ENCODE measurements around the gene ARHGAP4. TPM values are rescaled to one million over a fixed set of nuclear protein-coding genes. Genes with fewer than 3 reads are reported as not detected.
A peak's percentile ranks its signal among the peaks of the same experiment; 100 is the strongest.

The ARHGAP4 gene
- total and polyA plus RNA-seq, 10 of the 15 experiments (the other 5 are each of a cell fraction or from before 2014, with no cell fraction given), result 0.71 to 120 (median 44.3) TPM

GRCh38 chrX:153878969-153879653, 47.0 kb downstream of the ARHGAP4 start (continued):
- TF ChIP-seq E2F8 (IDR thresholded peaks at IDR 0.05; ENCODE audit: low read depth, partially characterized antibody), result no peak
- peak; percentile 55; the same call in 1 of the 2 replicates for TF ChIP-seq RELB (IDR thresholded peaks at IDR 0.05; ENCODE audit: low read depth)
- no peak; a peak in 1 of 4 replicates for TF ChIP-seq EP300 (IDR thresholded peaks at IDR 0.05; ENCODE audit: borderline replicate concordance in 1 of 2, control insufficient read depth in 1 of 2, low read depth in 2 of 2, low read length in 2 of 2)

- no TSS peak for BruUV-seq (replicated peaks)
- FAIRE-seq (no peak), ATAC-seq (no peak), DNase-seq (ENCODE audit: low read depth, low spot score) (no peak)
- Histone ChIP-seq H3K9ac (ENCODE audit: control insufficient read depth, insufficient read depth, low read length) (no peak overlapping the region), H3K4me3 (no peak overlapping the region), H4K20me1 (ENCODE audit: control insufficient read depth, insufficient read depth) (no peaks in the 10 kb centered on the region), H3K27ac (ENCODE audit: control insufficient read depth, insufficient read depth) (no peak overlapping the region), H3K79me2 (ENCODE audit: control insufficient read depth, insufficient read depth, low read length) (no peaks in the 10 kb centered on the region), H3K9me3 (replicated peaks; ENCODE audit: control insufficient read depth, insufficient read depth, low read length) (no peaks in the 10 kb centered on the region; the same call in 2 of the 3 replicates), H3K4me1 (ENCODE audit: control insufficient read depth, insufficient read depth, low read length) (no peaks in the 10 kb centered on the region; the same call in 1 of the 2 replicates), H3K36me3 (ENCODE audit: control insufficient read depth in 2 of 2, insufficient read depth in 2 of 2, low read length in 1 of 2) (no peaks in the 10 kb centered on the region), H2AFZ (ENCODE audit: control insufficient read depth, low read depth, low read length) (no peak overlapping the region), H3K27me3 (replicated peaks in 1 of 2; ENCODE audit: control insufficient read depth in 2 of 2, insufficient read depth in 2 of 2, low read length in 1 of 2) (peaks cover 0 to 2% of the 10 kb centered on the region in 2 experiments; a peak in 2 of 4 replicates), H3K4me2 (ENCODE audit: control insufficient read depth, insufficient read depth) (no peak overlapping the region)
- ChIA-PET RAD21 (ENCODE audit: unreplicated experiment) (interaction anchor here (0.7 to 1.2 kb wide), 3 partner anchors 44 to 188 kb away, joined by 3 to 5 read pairs (median 5); no protein-coding TSS in a partner anchor), POLR2A (interaction anchor here (1.1 to 1.9 kb wide), 4 partner anchors 47 to 214 kb away, joined by 3 to 5 read pairs (median 4); no protein-coding TSS in a partner anchor), CTCF (interaction anchor here (0.8 to 1.7 kb wide), 3 partner anchors 18 to 69 kb away, joined by 3 to 11 read pairs (median 3); partner anchors contain the start of gene ARHGAP4), SMC1A (ENCODE audit: uncharacterized antibody, unreplicated experiment) (interaction anchor here (0.6 kb wide), 1 partner anchor 29 kb away, joined by 3 read pairs; no protein-coding TSS in a partner anchor)
- intact Hi-C loops (cut with micrococcal nuclease; ENCODE audit: unreplicated experiment), result no loop called here
- TF ChIP-seq TARDBP (IDR thresholded peaks at IDR 0.05; ENCODE audit: borderline replicate concordance) (no peak), PAX5 (IDR thresholded peaks at IDR 0.05; ENCODE audit: borderline replicate concordance, low read depth, low read length) (no peak), FOXK2 (IDR thresholded peaks at IDR 0.05) (no peak), CBFB (IDR thresholded peaks at IDR 0.05; ENCODE audit: low read depth) (no peak), MTA2 (IDR thresholded peaks at IDR 0.05; ENCODE audit: low read depth) (no peak), JUND (IDR thresholded peaks at IDR 0.05; ENCODE audit: low read depth, low read length) (no peak), IRF4 (IDR thresholded peaks at IDR 0.05; ENCODE audit: low read depth, low read length) (no peak), YY1 (IDR thresholded peaks at IDR 0.05; ENCODE audit: low read depth, low read length) (no peak), ZZZ3 (IDR thresholded peaks at IDR 0.05; ENCODE audit: control insufficient read depth, insufficient read length, low read depth) (no peak)
- 20% methylated on average over 5 of the region's 5 CpGs for WGBS (ENCODE audit: insufficient coverage, insufficient replicate concordance, low lambda C conversion rate, missing lambda C conversion rate)
- in situ Hi-C loops (cut with MboI), result no loop called here
Observed at GRCh38 chrX:153878345-153878744, 47.7 kb downstream of the ARHGAP4 start.

Measured in GM12878 (cell line).